Panc1 (cell line): ENCODE data around the gene PGA3. TPM values are rescaled to one million over a fixed set of nuclear protein-coding genes. Genes with fewer than 3 reads are reported as not detected.

Experiments used
- ATAC-seq: fragments of 200-7000 bp; cut with Tn5 transposase; 2 replicates; pipeline ENCODE4 v1.9.1; 2020; ENCODE audit warnings: mild to moderate bottlenecking, moderate library complexity
- BruUV-seq: library from RNA; stranded (reverse); fragments of 400-500 nt; replicated peaks from 2 replicates; lab custom pipeline; 2021; lab: Mats Ljungman, UMichigan
- CTCF ChIA-PET: fragments of 300-600 bp; sonication (Branson Sonifier 250); formaldehyde crosslinking; loops from one replicate; lab custom pipeline; 2022; ENCODE audit warnings: antibody characterized with exemption; lab: Charles Lee
- POLR2A ChIA-PET: fragments of 300-600 bp; sonication (Branson Sonifier 250); formaldehyde crosslinking; loops from one replicate; lab custom pipeline; 2022; ENCODE audit warnings: antibody characterized with exemption; lab: Charles Lee
- DNase-seq: peaks from one replicate; pipeline ENCODE4 v3.0.0-alpha.2; 2010; ENCODE audit warnings: low read depth, low spot score
- H3K27ac ChIP-seq: 2 replicates; pipeline ENCODE4 v1.5.1; 2011; ENCODE audit warnings: mild to moderate bottlenecking, low read length, inconsistent platforms
- H3K27me3 ChIP-seq: fragments of 200-500 bp; sonication (Bioruptor generic); 2 replicates; pipeline ENCODE4 v1.6.0; 2014; ENCODE audit warnings: low read length, inconsistent platforms; ENCODE audit not compliant: control insufficient read depth, insufficient read depth
- H3K36me3 ChIP-seq: fragments of 200-500 bp; sonication (Bioruptor generic); 2 replicates; pipeline ENCODE4 v1.5.1; 2014; ENCODE audit warnings: inconsistent platforms, mild to moderate bottlenecking, low read length, moderate library complexity; ENCODE audit not compliant: control insufficient read depth, insufficient read depth
- H3K4me1 ChIP-seq: 2 replicates; pipeline ENCODE4 v1.5.1; 2011; ENCODE audit warnings: inconsistent platforms, mild to moderate bottlenecking, low read length, moderate library complexity; ENCODE audit not compliant: control insufficient read depth, insufficient read depth
- H3K4me3 ChIP-seq, 2 experiments: 2 replicates each; pipeline ENCODE4 v1.5.1; 2011 to 2012; ENCODE audit warnings: low read depth in 2 of 2, low read length in 2 of 2, mild to moderate bottlenecking in 2 of 2, inconsistent platforms in 1 of 2, moderate library complexity in 1 of 2
- H3K9me3 ChIP-seq: fragments of 200-500 bp; sonication (Bioruptor generic); 2 replicates; pipeline ENCODE4 v1.5.1; 2014; ENCODE audit warnings: low read depth, mild to moderate bottlenecking, inconsistent platforms, low read length, moderate library complexity; ENCODE audit not compliant: control insufficient read depth, insufficient read depth
- CTCF ChIP-seq: fragments of 450-650 bp; IDR thresholded peaks from 2 replicates; pipeline ENCODE4 v1.5.1; 2017; ENCODE audit warnings: mild to moderate bottlenecking
- POLR2AphosphoS5 ChIP-seq: IDR thresholded peaks from 2 replicates; pipeline ENCODE4 v1.6.1; 2012; ENCODE audit warnings: mild to moderate bottlenecking, low read depth, low read length, moderate library complexity
- REST ChIP-seq, 2 experiments: IDR thresholded peaks; 2 replicates each; pipeline ENCODE4 v1.6.1; 2011 to 2012; ENCODE audit warnings: low read depth in 2 of 2, control low read depth in 1 of 2, low read length in 1 of 2, mild to moderate bottlenecking in 1 of 2, moderate library complexity in 1 of 2; ENCODE audit not compliant: insufficient read depth in 1 of 2
- SIN3A ChIP-seq: IDR thresholded peaks from 2 replicates; pipeline ENCODE4 v1.6.1; 2012; ENCODE audit warnings: low read depth, mild to moderate bottlenecking, low read length, moderate library complexity, borderline replicate concordance; ENCODE audit not compliant: insufficient read depth
- TCF7L2 ChIP-seq: IDR thresholded peaks from 2 replicates; pipeline ENCODE4 v1.6.1; 2011; ENCODE audit warnings: mild to moderate bottlenecking, low read depth, low read length, inconsistent platforms
- in situ Hi-C: cut with HindIII; loops from 2 replicates; pipeline ENCODE4 v1.10.0; 2016; ENCODE audit warnings: low sequenced_read_pairs, low pct_unique_long_range_greater_than_20kb
- intact Hi-C: fragments of 100-400 bp; cut with micrococcal nuclease; formaldehyde crosslinking; loops from one replicate; pipeline ENCODE4 v1.10.0; 2022; ENCODE audit not compliant: unreplicated experiment
- total RNA-seq: library from RNA; stranded (reverse); gene quantifications from one replicate; pipeline ENCODE4 v1.2.1, GENCODE V29; 2021; ENCODE audit not compliant: unreplicated experiment

The PGA3 gene
- total RNA-seq, 1 experiment from 2014 or later = not detected

GRCh38 chr11:61258546-61258945 is 55.2 kb downstream of the PGA3 start:
- ATAC-seq (no peak), DNase-seq (no peak)
- H3K27me3 ChIP-seq = no peaks in the 10 kb centered on the region
- H3K4me1 ChIP-seq = no peaks in the 10 kb centered on the region
- BruUV-seq = no TSS peak
- ChIA-PET CTCF (no interaction called here), POLR2A (no interaction called here)
- H3K36me3 ChIP-seq = no peaks in the 10 kb centered on the region
- TF ChIP-seq SIN3A (no peak), CTCF (no peak), REST (IDR thresholded peaks at IDR 0.05; ENCODE audit: insufficient read depth in 1 of 2, low read depth in 2 of 2, low read length in 1 of 2) (no peak), POLR2AphosphoS5 (no peak), TCF7L2 (no peak)
- H3K27ac ChIP-seq = no peak overlapping the region
- H3K4me3 ChIP-seq = no peak overlapping the region
- H3K9me3 ChIP-seq = no peaks in the 10 kb centered on the region
- intact Hi-C loops = no loop called here
- in situ Hi-C loops = no loop called here

GRCh38 chr11:61259363-61259762 is 56.0 kb downstream of the PGA3 start:
- no peaks in the 10 kb centered on the region for H3K4me1 ChIP-seq

More at GRCh38 chr11:61259363-61259762, 56.0 kb downstream of the PGA3 start:
- CTCF ChIA-PET = no interaction called here
- no peaks in the 10 kb centered on the region for H3K9me3 ChIP-seq
- POLR2A ChIA-PET = no interaction called here
- no peak overlapping the region for H3K27ac ChIP-seq
- TF ChIP-seq CTCF = no peak
- no peak for TF ChIP-seq SIN3A
- no peak for TF ChIP-seq REST (IDR thresholded peaks at IDR 0.05; ENCODE audit: insufficient read depth in 1 of 2, low read depth in 2 of 2, low read length in 1 of 2)
- no peak for TF ChIP-seq TCF7L2
- no peak for TF ChIP-seq POLR2AphosphoS5
- H3K4me3 ChIP-seq = no peak overlapping the region
- ATAC-seq (no peak), DNase-seq (no peak)
- no TSS peak for BruUV-seq
- intact Hi-C loops = no loop called here
- H3K36me3 ChIP-seq = no peaks in the 10 kb centered on the region
- H3K27me3 ChIP-seq = no peaks in the 10 kb centered on the region
- in situ Hi-C loops = no loop called here
